ENCODE measurements around the gene NUDT7.

The NUDT7 gene

GRCh38 chr16:77780378-77780837, 58.1 kb downstream of the NUDT7 start:
- Mint-ChIP-seq H3K9me3 (no peaks in the 10 kb centered on the region), H3K36me3 (no peaks in the 10 kb centered on the region), H3K27ac (no peak overlapping the region), H3K27me3 (peaks cover 3% of the 10 kb centered on the region), H3K4me3 (no peak overlapping the region), H3K4me1 (no peaks in the 10 kb centered on the region)
- DNase-seq, result no peak
- CTCF ChIA-PET, result interaction anchor here (2.5 kb wide), 1 partner anchor 9 kb away, joined by 7 read pairs; no protein-coding TSS in a partner anchor

- no peak overlapping the region for H3K4me3 Mint-ChIP-seq
Measured at GRCh38 chr16:77781091-77781490, 58.8 kb downstream of the NUDT7 start.

GRCh38 chr16:77782694-77783093, 60.4 kb downstream of the NUDT7 start:
- H3K4me3 Mint-ChIP-seq, result no peak overlapping the region
- CTCF ChIA-PET, result no interaction called here
- H3K36me3 Mint-ChIP-seq, result no peaks in the 10 kb centered on the region
- H3K27ac Mint-ChIP-seq, result no peak overlapping the region
- no peaks in the 10 kb centered on the region for H3K9me3 Mint-ChIP-seq
- peaks cover 2% of the 10 kb centered on the region for H3K4me1 Mint-ChIP-seq
- peaks cover 13% of the 10 kb centered on the region for H3K27me3 Mint-ChIP-seq
- no peak for DNase-seq

More at GRCh38 chr16:77781091-77781490, 58.8 kb downstream of the NUDT7 start:
- no peaks in the 10 kb centered on the region for H3K36me3 Mint-ChIP-seq
- H3K27me3 Mint-ChIP-seq, result peaks cover 3% of the 10 kb centered on the region
- no peaks in the 10 kb centered on the region for H3K9me3 Mint-ChIP-seq
- no peak overlapping the region for H3K27ac Mint-ChIP-seq
- CTCF ChIA-PET, result interaction anchor here (2.5 kb wide), 1 partner anchor 9 kb away, joined by 7 read pairs; no protein-coding TSS in a partner anchor
- DNase-seq, result no peak
- no peaks in the 10 kb centered on the region for H3K4me1 Mint-ChIP-seq

GRCh38 chr16:77784441-77785372, 62.4 kb downstream of the NUDT7 start:
- Mint-ChIP-seq H3K4me1 (peaks cover 8% of the 10 kb centered on the region), H3K27me3 (peaks cover 33% of the 10 kb centered on the region), H3K27ac (no peak overlapping the region), H3K36me3 (no peaks in the 10 kb centered on the region), H3K4me3 (no peak overlapping the region), H3K9me3 (no peaks in the 10 kb centered on the region)
- CTCF ChIA-PET, result no interaction called here
- DNase-seq, result no peak

DNA sequence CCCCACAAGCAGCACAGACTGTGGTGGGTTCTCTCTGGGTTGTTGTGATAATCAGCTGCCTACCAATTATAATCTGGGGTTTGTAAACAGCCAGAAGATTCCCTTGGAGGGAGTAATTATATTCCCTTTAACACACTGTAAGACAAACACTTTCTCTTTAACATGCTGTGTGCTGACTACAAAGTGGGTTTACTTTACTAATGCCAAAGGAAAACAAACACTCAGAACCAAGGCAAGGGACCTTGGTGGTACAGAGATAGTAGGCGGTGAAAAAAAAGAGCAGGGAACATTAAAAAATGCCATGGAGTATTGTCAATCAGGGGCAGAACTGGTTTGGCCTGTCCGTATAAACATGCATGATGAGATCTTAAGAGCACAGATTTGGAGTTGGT, 63.1 kb downstream of the NUDT7 start:
- CTCF ChIA-PET, result no interaction called here
- Mint-ChIP-seq H3K27ac (no peak overlapping the region), H3K27me3 (peaks cover 40% of the 10 kb centered on the region), H3K4me1 (peaks cover 8% of the 10 kb centered on the region), H3K9me3 (no peaks in the 10 kb centered on the region), H3K36me3 (no peaks in the 10 kb centered on the region), H3K4me3 (no peak overlapping the region)
- DNase-seq, result no peak

GRCh38 chr16:77786186-77786847, 64.0 kb downstream of the NUDT7 start:
- Mint-ChIP-seq H3K4me3 (no peak overlapping the region), H3K36me3 (no peaks in the 10 kb centered on the region), H3K9me3 (no peaks in the 10 kb centered on the region), H3K27ac (no peak overlapping the region), H3K27me3 (peaks cover 47% of the 10 kb centered on the region), H3K4me1 (peaks cover 8% of the 10 kb centered on the region)
- CTCF ChIA-PET, result no interaction called here
- DNase-seq, result no peak

- Mint-ChIP-seq H3K27ac (no peak overlapping the region), H3K27me3 (peaks cover 51% of the 10 kb centered on the region), H3K4me1 (peaks cover 8% of the 10 kb centered on the region), H3K4me3 (no peak overlapping the region), H3K9me3 (no peaks in the 10 kb centered on the region), H3K36me3 (no peaks in the 10 kb centered on the region)
- DNase-seq, result no peak
- CTCF ChIA-PET, result interaction anchor here (0.8 kb wide), 1 partner anchor 50 kb away, joined by 3 read pairs; no protein-coding TSS in a partner anchor
Measured at GRCh38 chr16:77787452-77787851, 65.1 kb downstream of the NUDT7 start.

DNA sequence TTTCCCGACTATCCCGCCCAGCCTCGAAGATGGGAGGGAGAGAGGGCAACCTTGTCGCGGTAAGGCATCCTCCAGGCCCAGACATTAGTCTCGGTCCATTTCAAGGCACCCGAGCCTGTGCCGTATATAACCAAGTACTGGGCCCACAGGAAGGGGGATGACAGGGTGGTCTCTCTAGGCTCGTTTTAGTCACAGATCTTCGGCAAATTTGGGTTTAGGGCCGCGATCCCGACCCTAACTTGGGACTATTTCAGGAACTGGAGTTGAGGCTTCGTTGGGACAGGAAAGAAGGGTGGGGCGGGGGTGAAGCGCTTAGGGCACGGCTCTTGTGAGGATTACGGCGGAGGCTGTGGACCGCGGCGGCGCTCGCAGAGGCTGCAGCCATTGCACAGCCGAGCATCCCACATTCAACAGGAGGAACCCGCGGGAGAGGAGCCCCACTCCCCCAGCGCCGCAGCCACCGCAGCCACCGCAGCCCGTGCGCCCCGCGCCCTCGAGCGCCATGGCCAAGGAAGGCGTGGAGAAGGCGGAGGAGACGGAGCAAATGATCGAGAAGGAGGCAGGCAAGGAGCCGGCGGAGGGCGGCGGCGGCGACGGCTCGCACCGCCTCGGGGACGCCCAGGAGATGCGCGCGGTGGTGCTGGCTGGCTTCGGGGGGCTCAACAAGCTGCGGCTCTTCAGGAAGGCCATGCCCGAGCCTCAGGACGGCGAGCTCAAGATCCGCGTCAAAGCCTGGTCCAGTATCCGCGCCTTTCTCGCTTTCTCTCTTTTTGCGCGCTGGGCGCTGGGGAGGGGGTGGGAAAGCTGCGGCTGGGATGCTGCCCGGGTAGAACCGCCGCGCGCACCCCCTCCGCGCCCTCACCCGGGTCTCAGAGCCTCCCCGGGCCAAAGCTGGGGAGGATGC, 66.1 kb downstream of the NUDT7 start, which contains the start of gene VAT1L:
VAT1L (plus strand) TSS at position 384 of the 904 bp plus-strand sequence; CDS start at position 503, 119 bp downstream.
- peaks cover 50% of the 10 kb centered on the region for H3K27me3 Mint-ChIP-seq
- no peaks in the 10 kb centered on the region for H3K36me3 Mint-ChIP-seq
- DNase-seq, result no peak
- peaks cover 8% of the 10 kb centered on the region for H3K4me1 Mint-ChIP-seq
- CTCF ChIA-PET, result interaction anchor here (0.8 kb wide), 1 partner anchor 51 kb away, joined by 3 read pairs; no protein-coding TSS in a partner anchor
- peak within 1 kb of the TSS; percentile 37 for H3K4me3 Mint-ChIP-seq
- no peaks in the 10 kb centered on the region for H3K9me3 Mint-ChIP-seq
- no peak within 1 kb of the TSS for H3K27ac Mint-ChIP-seq

DNA sequence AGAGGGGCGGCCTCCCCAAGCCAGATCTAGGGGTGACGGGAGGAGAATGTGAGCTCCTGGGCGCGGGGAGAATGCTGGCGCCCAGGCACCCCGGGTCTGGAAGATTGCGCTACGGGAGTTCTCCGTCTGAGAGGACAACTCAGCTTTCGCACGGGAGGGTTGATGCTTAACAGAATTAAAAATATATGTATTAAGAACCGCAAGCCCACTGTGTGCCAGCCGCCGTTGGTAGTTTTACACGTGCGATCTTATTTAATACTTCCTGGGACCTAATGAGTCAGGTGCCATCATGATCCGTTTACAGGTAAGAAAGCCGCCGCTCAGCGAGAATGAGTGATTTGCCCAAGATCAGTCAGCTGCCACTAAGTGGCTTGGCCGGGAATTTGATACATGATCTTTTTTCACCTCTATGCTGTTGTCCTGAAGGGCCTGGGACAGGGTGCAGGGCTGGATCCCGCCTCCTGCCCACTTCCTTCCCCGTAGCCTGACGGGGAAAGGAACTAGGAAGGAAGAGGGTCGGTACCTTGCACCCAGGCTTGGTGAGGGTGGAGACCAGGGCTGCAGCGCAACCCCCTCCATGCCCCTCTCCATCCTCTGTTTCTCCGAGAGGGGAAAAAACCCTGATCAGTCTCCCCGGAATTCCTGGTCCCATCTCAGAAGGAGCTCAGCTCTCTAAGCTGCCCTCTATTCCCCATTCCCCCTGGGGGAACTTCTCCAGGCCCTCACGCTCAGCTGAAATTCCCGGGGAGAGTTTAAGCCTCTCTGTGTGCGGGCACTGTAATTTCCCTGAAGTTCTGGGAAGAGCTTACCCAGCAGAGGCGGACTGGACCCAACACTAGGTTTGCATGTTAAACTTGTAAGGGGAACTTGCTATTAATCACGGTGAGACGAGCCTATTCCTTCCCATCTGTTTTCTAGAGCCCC, 67.0 kb downstream of the NUDT7 start:
- DNase-seq, result no peak
- peaks cover 48% of the 10 kb centered on the region for H3K27me3 Mint-ChIP-seq

DNA sequence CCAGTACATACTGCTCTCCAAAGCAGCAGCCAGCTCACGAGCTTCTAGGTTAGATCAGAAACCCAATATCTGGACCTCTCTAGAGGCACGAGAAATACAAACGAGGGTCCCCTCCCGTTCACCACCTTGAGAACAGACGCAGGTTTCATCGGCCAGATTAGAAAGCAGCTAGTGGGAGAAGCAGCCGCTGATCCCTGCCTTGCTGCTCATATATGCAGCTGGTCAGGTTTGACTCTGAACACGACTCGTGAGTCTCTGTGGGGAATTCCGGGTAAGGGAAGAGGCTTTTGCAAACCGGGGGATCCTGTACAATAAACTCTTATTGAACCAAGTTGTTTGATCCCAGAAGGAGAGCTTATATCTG, 67.7 kb downstream of the NUDT7 start:
- Mint-ChIP-seq H3K36me3 (no peaks in the 10 kb centered on the region), H3K9me3 (no peaks in the 10 kb centered on the region), H3K27me3 (peaks cover 48% of the 10 kb centered on the region), H3K27ac (no peak overlapping the region), H3K4me3 (no peak overlapping the region), H3K4me1 (peaks cover 8% of the 10 kb centered on the region)
- no peak for DNase-seq
- CTCF ChIA-PET, result interaction anchor here (1.8 kb wide), 1 partner anchor 9 kb away, joined by 7 read pairs; no protein-coding TSS in a partner anchor

More for the DNA sequence above, 67.0 kb downstream of the NUDT7 start:
- H3K4me1 Mint-ChIP-seq, result peaks cover 8% of the 10 kb centered on the region
- H3K4me3 Mint-ChIP-seq, result no peak overlapping the region
- H3K27ac Mint-ChIP-seq, result no peak overlapping the region
- H3K36me3 Mint-ChIP-seq, result no peaks in the 10 kb centered on the region
- H3K9me3 Mint-ChIP-seq, result no peaks in the 10 kb centered on the region
- CTCF ChIA-PET, result interaction anchor here (1.8 kb wide), 1 partner anchor 8 kb away, joined by 7 read pairs; no protein-coding TSS in a partner anchor

GRCh38 chr16:77790912-77791311, 68.6 kb downstream of the NUDT7 start:
- no peak overlapping the region for H3K4me3 Mint-ChIP-seq
- peaks cover 8% of the 10 kb centered on the region for H3K4me1 Mint-ChIP-seq
- CTCF ChIA-PET, result interaction anchor here (1.8 kb wide), 1 partner anchor 10 kb away, joined by 7 read pairs; no protein-coding TSS in a partner anchor
- no peaks in the 10 kb centered on the region for H3K36me3 Mint-ChIP-seq
- no peaks in the 10 kb centered on the region for H3K9me3 Mint-ChIP-seq
- peaks cover 48% of the 10 kb centered on the region for H3K27me3 Mint-ChIP-seq
- H3K27ac Mint-ChIP-seq, result no peak overlapping the region
- no peak for DNase-seq
